ENCODE measurements around the gene C20orf96.
A peak's percentile ranks its signal among the peaks of the same experiment; 100 is the strongest.
"Not testable (repeated sequence)": the region's sequence is repeated elsewhere in the genome, so short reads cannot be mapped to it uniquely, and the experiment has no call there.

The C20orf96 gene

GRCh38 chr20:278181-278580 is 12.4 kb downstream of the C20orf96 start:
- no peak for DNase-seq

GRCh38 chr20:277496-277781 is 13.1 kb downstream of the C20orf96 start:
- no peak for DNase-seq

- DNase-seq = no peak
These were observed 13.7 kb downstream of the C20orf96 start for GRCh38 chr20:276620-277495.

- no peak for DNase-seq
These were observed 14.8 kb downstream of the C20orf96 start for GRCh38 chr20:275791-276190.

GRCh38 chr20:273884-274283 is 16.7 kb downstream of the C20orf96 start:
- no peak for DNase-seq

- no peak for DNase-seq
These were observed 17.8 kb downstream of the C20orf96 start for GRCh38 chr20:272718-273117.

GRCh38 chr20:271528-271927 is 19.0 kb downstream of the C20orf96 start:
- DNase-seq = no peak

GRCh38 chr20:271069-271468 is 19.5 kb downstream of the C20orf96 start:
- DNase-seq = no peak

GRCh38 chr20:270517-270916 is 20.0 kb downstream of the C20orf96 start:
- no peak for DNase-seq

- peak; percentile 89 for DNase-seq
These were observed 23.7 kb downstream of the C20orf96 start for GRCh38 chr20:266596-267562.

GRCh38 chr20:263701-264100 is 26.8 kb downstream of the C20orf96 start:
- DNase-seq = no peak

- DNase-seq = no peak
These were observed 30.6 kb downstream of the C20orf96 start for GRCh38 chr20:259981-260380.

- DNase-seq = no peak
These were observed 31.6 kb downstream of the C20orf96 start for GRCh38 chr20:258963-259362.

- DNase-seq = no peak
These were observed 32.2 kb downstream of the C20orf96 start for GRCh38 chr20:258269-258858.

- no peak for DNase-seq
These were observed 33.1 kb downstream of the C20orf96 start, which contains the start of gene DEFB132 for GRCh38 chr20:257419-257818. TSS of gene DEFB132 (plus strand) at chr20:257724. CDS start at chr20:257779, 55 bp downstream.

GRCh38 chr20:253447-253846 is 37.1 kb downstream of the C20orf96 start:
- DNase-seq = not testable (repeated sequence)

GRCh38 chr20:252801-253200 is 37.7 kb downstream of the C20orf96 start:
- no peak for DNase-seq

GRCh38 chr20:251354-251753 is 39.2 kb downstream of the C20orf96 start:
- no peak for DNase-seq

- no peak for DNase-seq
These were observed 47.6 kb downstream of the C20orf96 start for GRCh38 chr20:242905-243304.

GRCh38 chr20:237929-238328 is 52.6 kb downstream of the C20orf96 start:
- DNase-seq = no peak

- DNase-seq = peak; percentile 7
These were observed 53.1 kb downstream of the C20orf96 start for GRCh38 chr20:237489-237888.

GRCh38 chr20:235891-236290 is 54.7 kb downstream of the C20orf96 start:
- DNase-seq = no peak

GRCh38 chr20:227439-228105 is 63.0 kb downstream of the C20orf96 start:
- no peak for DNase-seq
